ENCODE measurements around the gene DDX41. TPM values are rescaled to one million over a fixed set of nuclear protein-coding genes. Genes with fewer than 3 reads are reported as not detected.

DDX41 gene
- total and polyA plus RNA-seq, 2 donors (not counting 3 experiments of a cell fraction or from before 2014, with no cell fraction given): 103 to 118 TPM

DNA sequence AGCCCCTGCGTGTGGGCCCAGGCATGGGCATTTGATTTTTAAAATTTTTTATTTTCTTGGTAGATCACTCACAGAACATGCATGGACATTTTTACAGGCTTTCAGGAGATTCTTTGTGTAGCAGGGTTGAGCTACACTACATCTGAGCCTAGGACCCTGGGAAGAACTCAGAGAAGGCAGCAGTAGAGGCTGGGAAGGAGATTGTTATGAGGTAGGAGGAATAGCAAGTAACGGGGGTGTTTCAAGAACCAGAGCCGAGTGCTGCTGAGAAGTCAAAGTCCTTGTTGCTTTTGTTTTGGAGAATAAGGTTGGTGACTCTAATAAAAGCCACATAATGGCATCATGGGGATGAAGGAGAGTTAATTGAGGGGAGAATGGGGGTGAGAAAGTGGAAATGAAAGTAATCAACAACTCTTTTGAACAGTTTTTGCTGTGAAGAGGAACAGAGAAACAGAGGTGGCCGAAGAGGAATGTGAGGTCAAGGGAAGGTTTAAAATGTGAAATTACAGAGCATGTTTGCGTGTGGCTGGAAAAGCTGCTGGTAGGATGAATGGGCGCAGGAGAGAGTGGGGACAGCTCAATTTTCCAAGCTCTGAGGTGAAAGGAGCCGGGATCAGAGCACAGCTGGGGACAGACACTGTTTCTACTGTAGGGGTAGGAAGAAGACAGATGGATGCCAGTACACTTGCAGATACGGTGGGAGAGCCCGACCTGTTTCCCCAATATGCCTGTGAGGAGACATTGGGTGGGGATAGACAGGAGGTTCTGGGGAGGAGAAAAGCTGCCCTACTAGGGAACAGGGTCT is 14.7 kb downstream of the DDX41 start:
- Histone ChIP-seq H3K36me3 (ENCODE audit: control insufficient read depth in 2 of 2, extremely low read depth in 1 of 2, insufficient read depth in 2 of 2, low read length in 2 of 2) (peaks cover 0 to 3% of the 10 kb centered on the region in 2 experiments), H3K79me2 (ENCODE audit: control insufficient read depth, insufficient read depth, low read length) (no peaks in the 10 kb centered on the region), H3K9me3 (replicated peaks; ENCODE audit: control insufficient read depth, insufficient read depth, low read length) (no peaks in the 10 kb centered on the region), H3K4me3 (replicated peaks in 1 of 3; ENCODE audit: insufficient read depth in 1 of 3, low read depth in 1 of 3, low read length in 3 of 3) (no peak overlapping the region), H3K4me2 (ENCODE audit: insufficient read depth, low read length) (no peak overlapping the region), H3K9me1 (replicated peaks; ENCODE audit: control insufficient read depth, extremely low read depth, insufficient read depth, low read length) (no peaks in the 10 kb centered on the region), H3K27ac (ENCODE audit: insufficient read depth, low read depth, low read length) (no peak overlapping the region), H3K4me1 (ENCODE audit: control insufficient read depth, extremely low read depth, insufficient read depth, low read length) (peaks cover 7% of the 10 kb centered on the region), H2AFZ (ENCODE audit: low read depth, low read length) (no peak overlapping the region), H4K20me1 (replicated peaks; ENCODE audit: control insufficient read depth, extremely low read depth, insufficient read depth, low read length) (no peaks in the 10 kb centered on the region), H3K27me3 (ENCODE audit: control insufficient read depth in 2 of 2, insufficient read depth in 2 of 2, low read length in 2 of 2) (no peaks in the 10 kb centered on the region), H3K9ac (replicated peaks; ENCODE audit: extremely low read depth, insufficient read depth, low read length) (no peak overlapping the region)
- intact Hi-C loops (cut with micrococcal nuclease): loop anchor here (1.0 to 2.0 kb wide), 5 partner anchors 11 to 387 kb away; no protein-coding TSS in a partner anchor
- FAIRE-seq (no peak), DNase-seq (ENCODE audit: low read depth, low spot score) (no peak)
- TF ChIP-seq, protein P1, sequence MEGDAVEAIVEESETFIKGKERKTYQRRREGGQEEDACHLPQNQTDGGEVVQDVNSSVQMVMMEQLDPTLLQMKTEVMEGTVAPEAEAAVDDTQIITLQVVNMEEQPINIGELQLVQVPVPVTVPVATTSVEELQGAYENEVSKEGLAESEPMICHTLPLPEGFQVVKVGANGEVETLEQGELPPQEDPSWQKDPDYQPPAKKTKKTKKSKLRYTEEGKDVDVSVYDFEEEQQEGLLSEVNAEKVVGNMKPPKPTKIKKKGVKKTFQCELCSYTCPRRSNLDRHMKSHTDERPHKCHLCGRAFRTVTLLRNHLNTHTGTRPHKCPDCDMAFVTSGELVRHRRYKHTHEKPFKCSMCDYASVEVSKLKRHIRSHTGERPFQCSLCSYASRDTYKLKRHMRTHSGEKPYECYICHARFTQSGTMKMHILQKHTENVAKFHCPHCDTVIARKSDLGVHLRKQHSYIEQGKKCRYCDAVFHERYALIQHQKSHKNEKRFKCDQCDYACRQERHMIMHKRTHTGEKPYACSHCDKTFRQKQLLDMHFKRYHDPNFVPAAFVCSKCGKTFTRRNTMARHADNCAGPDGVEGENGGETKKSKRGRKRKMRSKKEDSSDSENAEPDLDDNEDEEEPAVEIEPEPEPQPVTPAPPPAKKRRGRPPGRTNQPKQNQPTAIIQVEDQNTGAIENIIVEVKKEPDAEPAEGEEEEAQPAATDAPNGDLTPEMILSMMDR (IDR thresholded peaks at IDR 0.05; ENCODE audit: extremely low read depth in 1 of 2, insufficient read depth in 1 of 2, low read depth in 1 of 2, low read length in 2 of 2): no peak
- TF ChIP-seq EZH2 (IDR thresholded peaks at IDR 0.05; ENCODE audit: borderline replicate concordance, low read depth, low read length, severe bottlenecking): no peak
- TF ChIP-seq, protein P2, sequence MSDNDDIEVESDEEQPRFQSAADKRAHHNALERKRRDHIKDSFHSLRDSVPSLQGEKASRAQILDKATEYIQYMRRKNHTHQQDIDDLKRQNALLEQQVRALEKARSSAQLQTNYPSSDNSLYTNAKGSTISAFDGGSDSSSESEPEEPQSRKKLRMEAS (IDR thresholded peaks at IDR 0.05; ENCODE audit: insufficient read depth, insufficient read length): no peak
- TF ChIP-seq POLR2A (IDR thresholded peaks at IDR 0.05; ENCODE audit: low read depth, low read length): no peak
- no peak for TF ChIP-seq POLR2AphosphoS5 (IDR thresholded peaks at IDR 0.05; ENCODE audit: insufficient read depth, low read depth, low read length)
- no peak for TF ChIP-seq GATA2 (IDR thresholded peaks at IDR 0.05; ENCODE audit: insufficient read depth, insufficient read length, low read depth, low read length)
- no peak for TF ChIP-seq FOS (IDR thresholded peaks at IDR 0.05; ENCODE audit: borderline replicate concordance, insufficient read depth, low read length)
- no peak for TF ChIP-seq MYC (IDR thresholded peaks at IDR 0.05; ENCODE audit: low read depth, low read length)
- TF ChIP-seq JUN (IDR thresholded peaks at IDR 0.05; ENCODE audit: borderline replicate concordance, insufficient read depth, insufficient read length, low read depth): no peak
- ChIA-PET CTCF (interaction anchor here (0.7 to 4.8 kb wide), 21 partner anchors 8 to 193 kb away, joined by 3 to 58 read pairs (median 4); partner anchors contain the start of genes DDX41 and DOK3), POLR2A (no interaction called here)
- dilution Hi-C loops (cut with MboI; ENCODE audit: extremely low pct_ligation_motif_present, low sequenced_read_pairs): no loop called here
- BruUV-seq (replicated peaks): no TSS peak

All from endothelial cell of umbilical vein (primary cell).